COLO829 (cell line): ENCODE measurements around the gene SLC7A14.
A peak's percentile ranks its signal among the peaks of the same experiment; 100 is the strongest.

ENCODE experiments used
- DNase-seq: peaks from one replicate; pipeline ENCODE4 v3.0.0; 2012; ENCODE audit warnings: low spot score

The SLC7A14 gene

GRCh38 chr3:170469151-170470062, 116.5 kb downstream of the SLC7A14 start:
- peak; percentile 18 for DNase-seq

GRCh38 chr3:170467571-170468147, 118.2 kb downstream of the SLC7A14 start:
- DNase-seq = no peak

GRCh38 chr3:170467007-170467406, 118.9 kb downstream of the SLC7A14 start:
- DNase-seq = no peak

- no peak for DNase-seq
Observed at GRCh38 chr3:170465955-170466354, 119.9 kb downstream of the SLC7A14 start.

GRCh38 chr3:170463011-170463410, 122.9 kb downstream of the SLC7A14 start:
- DNase-seq = no peak

- no peak for DNase-seq
Observed at GRCh38 chr3:170458285-170458684, 127.6 kb downstream of the SLC7A14 start.

- no peak for DNase-seq
Observed at GRCh38 chr3:170454509-170454908, 131.4 kb downstream of the SLC7A14 start.

- no peak for DNase-seq
Observed at GRCh38 chr3:170450039-170450438, 135.8 kb downstream of the SLC7A14 start.

GRCh38 chr3:170448584-170448983, 137.3 kb downstream of the SLC7A14 start:
- no peak for DNase-seq

GRCh38 chr3:170443457-170443856, 142.4 kb downstream of the SLC7A14 start:
- DNase-seq = no peak

- DNase-seq = no peak
Observed at GRCh38 chr3:170442947-170443346, 142.9 kb downstream of the SLC7A14 start.

- no peak for DNase-seq
Observed at GRCh38 chr3:170441412-170441811, 144.5 kb downstream of the SLC7A14 start.

- no peak for DNase-seq
Observed at GRCh38 chr3:170440344-170440743, 145.5 kb downstream of the SLC7A14 start.

GRCh38 chr3:170438836-170439235, 147.0 kb downstream of the SLC7A14 start:
- no peak for DNase-seq

GRCh38 chr3:170437696-170438407, 148.0 kb downstream of the SLC7A14 start:
- no peak for DNase-seq

GRCh38 chr3:170437176-170437575, 148.7 kb downstream of the SLC7A14 start:
- no peak for DNase-seq

GRCh38 chr3:170436697-170437096, 149.2 kb downstream of the SLC7A14 start:
- no peak for DNase-seq

GRCh38 chr3:170432416-170432815, 153.5 kb downstream of the SLC7A14 start:
- no peak for DNase-seq

GRCh38 chr3:170431054-170431453, 154.8 kb downstream of the SLC7A14 start:
- no peak for DNase-seq

GRCh38 chr3:170429050-170429449, 156.8 kb downstream of the SLC7A14 start:
- peak; percentile 87 for DNase-seq

- no peak for DNase-seq
Observed at GRCh38 chr3:170428095-170428494, 157.8 kb downstream of the SLC7A14 start.

- no peak for DNase-seq
Observed at GRCh38 chr3:170426240-170426797, 159.6 kb downstream of the SLC7A14 start.
